Measurements from ENCODE around the gene FAM193A.
"Not testable (repeated sequence)": the region's sequence is repeated elsewhere in the genome, so short reads cannot be mapped to it uniquely, and the experiment has no call there.

The FAM193A gene

DNA sequence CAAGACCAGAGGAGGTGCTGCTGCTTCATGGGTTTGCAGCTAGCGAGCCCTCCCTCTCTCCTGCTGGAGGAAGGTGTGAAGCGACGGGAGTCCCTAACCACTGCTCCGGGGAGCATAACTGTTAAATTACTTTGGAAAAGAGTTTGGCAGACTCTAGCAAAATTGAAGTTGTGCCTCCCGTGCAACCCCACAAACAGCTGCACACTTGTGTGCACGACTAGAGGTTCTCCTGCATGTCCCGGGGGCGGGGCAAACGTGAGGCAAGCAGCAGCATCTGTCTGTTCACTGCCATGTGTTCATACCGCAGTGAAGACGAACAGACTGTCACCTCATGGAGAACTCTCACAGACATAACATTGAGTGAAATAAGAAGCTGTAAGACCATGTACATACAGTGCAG lies 185.1 kb downstream of the FAM193A start:
- DNase-seq (ENCODE audit: low read depth) = no peak
- TF ChIP-seq, protein P1, sequence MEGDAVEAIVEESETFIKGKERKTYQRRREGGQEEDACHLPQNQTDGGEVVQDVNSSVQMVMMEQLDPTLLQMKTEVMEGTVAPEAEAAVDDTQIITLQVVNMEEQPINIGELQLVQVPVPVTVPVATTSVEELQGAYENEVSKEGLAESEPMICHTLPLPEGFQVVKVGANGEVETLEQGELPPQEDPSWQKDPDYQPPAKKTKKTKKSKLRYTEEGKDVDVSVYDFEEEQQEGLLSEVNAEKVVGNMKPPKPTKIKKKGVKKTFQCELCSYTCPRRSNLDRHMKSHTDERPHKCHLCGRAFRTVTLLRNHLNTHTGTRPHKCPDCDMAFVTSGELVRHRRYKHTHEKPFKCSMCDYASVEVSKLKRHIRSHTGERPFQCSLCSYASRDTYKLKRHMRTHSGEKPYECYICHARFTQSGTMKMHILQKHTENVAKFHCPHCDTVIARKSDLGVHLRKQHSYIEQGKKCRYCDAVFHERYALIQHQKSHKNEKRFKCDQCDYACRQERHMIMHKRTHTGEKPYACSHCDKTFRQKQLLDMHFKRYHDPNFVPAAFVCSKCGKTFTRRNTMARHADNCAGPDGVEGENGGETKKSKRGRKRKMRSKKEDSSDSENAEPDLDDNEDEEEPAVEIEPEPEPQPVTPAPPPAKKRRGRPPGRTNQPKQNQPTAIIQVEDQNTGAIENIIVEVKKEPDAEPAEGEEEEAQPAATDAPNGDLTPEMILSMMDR (IDR thresholded peaks at IDR 0.05; ENCODE audit: control insufficient read depth, extremely low read depth, insufficient read depth) = no peak
- H3K4me3 ChIP-seq (ENCODE audit: low read depth, low read length) = no peak overlapping the region

DNA sequence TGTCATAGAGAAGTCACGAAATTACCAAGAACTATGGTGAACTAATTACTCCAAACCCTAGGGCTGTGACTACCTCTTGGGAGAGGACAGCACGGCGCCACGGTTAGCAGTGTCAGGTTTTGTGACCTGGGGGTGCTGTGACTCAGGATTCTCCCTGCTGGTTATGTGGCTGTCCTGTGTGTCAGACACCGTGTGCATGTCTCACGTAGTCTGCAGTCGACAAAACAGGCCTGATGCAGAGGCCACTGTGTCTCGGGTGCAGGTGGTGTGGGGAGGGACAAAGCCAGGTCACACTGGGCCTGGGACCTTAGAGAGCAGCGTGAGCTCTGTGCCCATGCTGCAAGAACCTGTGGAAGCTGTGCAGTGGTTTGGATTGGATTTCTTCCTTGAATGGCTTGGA lies 185.6 kb downstream of the FAM193A start:
- DNase-seq (ENCODE audit: low read depth) = no peak
- TF ChIP-seq, protein P1 (IDR thresholded peaks at IDR 0.05; ENCODE audit: control insufficient read depth, extremely low read depth, insufficient read depth) = no peak
- H3K4me3 ChIP-seq (ENCODE audit: low read depth, low read length) = no peak overlapping the region

DNA sequence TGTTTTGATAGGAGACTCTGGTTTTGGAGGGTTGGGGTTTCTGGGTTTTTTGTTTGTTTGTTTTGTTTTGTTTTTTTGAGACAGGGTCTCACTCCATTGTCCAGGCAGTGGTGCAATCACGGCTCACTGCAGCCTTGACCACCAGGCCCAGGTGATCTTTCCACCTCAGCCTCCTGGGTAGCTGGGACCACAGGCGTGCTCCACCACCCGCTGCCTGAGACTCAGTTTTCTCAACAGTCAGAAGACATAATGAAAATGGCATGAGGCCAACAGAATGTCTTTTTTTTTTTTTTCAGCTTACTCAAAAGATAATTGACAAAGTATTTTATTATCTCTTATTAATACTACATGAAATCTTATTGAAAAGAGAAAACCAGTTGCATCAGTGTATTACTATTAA lies 187.3 kb downstream of the FAM193A start:
- no peak overlapping the region for H3K4me3 ChIP-seq (ENCODE audit: low read depth, low read length)
- TF ChIP-seq, protein P1 (IDR thresholded peaks at IDR 0.05; ENCODE audit: control insufficient read depth, extremely low read depth, insufficient read depth) = no peak
- DNase-seq (ENCODE audit: low read depth) = no peak

DNA sequence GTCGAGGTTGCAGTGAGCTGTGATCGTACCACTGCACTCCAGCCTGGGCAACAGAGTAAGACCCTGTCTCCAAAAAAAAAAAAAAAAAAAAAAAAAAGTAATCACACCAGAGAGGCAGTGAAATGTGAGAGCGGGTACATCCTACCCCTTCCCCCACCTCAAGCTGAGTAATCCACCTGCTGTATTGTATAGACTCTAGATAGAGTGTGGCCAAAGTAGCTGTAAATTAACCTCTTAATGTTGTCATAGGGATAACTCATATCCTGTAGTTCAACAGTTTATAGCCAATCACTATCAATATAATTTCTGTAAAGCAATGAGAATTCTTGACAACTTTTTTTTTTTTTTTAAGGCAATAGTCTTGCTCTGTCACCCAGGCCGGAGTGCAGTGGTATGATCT lies 188.9 kb downstream of the FAM193A start:
- TF ChIP-seq, protein P1 (IDR thresholded peaks at IDR 0.05; ENCODE audit: control insufficient read depth, extremely low read depth, insufficient read depth) = no peak

DNA sequence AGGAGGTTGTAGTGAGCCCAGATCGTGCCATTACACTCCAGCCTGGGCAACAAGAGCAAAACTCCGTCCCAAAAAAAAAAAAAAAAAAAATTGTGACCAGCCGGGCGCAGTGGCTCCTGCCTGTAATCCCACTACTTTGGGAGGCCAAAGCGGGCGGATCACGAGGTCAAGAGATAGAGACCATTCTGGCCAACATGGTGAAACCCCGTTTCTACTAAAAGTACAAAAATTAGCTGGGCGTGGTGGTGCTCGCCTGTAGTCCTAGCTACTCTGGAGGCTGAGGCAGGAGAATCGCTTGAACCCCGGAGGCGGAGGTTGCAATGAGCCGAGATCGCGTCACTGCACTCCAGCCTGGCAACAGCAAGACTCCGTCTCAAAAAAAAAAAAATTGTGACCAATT lies 190.4 kb downstream of the FAM193A start:
- H3K4me3 ChIP-seq (ENCODE audit: low read depth, low read length) = not testable (repeated sequence)

More for the DNA sequence above, 188.9 kb downstream of the FAM193A start:
- H3K4me3 ChIP-seq (ENCODE audit: low read depth, low read length) = no peak overlapping the region
- no peak for DNase-seq (ENCODE audit: low read depth)

DNA sequence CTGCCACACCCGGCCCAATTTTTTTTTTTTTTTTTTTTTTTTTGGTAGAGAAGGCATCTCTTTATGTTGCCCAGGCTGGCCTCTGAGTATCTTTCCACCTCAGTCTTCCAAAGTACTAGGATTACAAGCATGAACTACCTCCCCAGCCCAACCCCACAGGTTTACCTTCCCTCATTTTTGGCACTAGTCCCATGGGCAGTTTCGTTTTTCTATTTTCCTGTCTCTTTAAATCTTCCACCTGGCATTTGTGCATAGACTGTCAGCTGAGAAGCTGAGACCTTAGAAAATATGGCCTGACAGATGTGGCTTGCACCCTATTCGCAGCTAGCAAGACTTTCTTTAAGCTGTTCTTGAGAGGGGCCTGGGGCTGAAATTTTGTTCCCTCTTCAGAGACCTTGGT lies 191.8 kb downstream of the FAM193A start:
- TF ChIP-seq, protein P1 (IDR thresholded peaks at IDR 0.05; ENCODE audit: control insufficient read depth, extremely low read depth, insufficient read depth) = no peak
- no peak overlapping the region for H3K4me3 ChIP-seq (ENCODE audit: low read depth, low read length)
- DNase-seq (ENCODE audit: low read depth) = no peak

More for the DNA sequence above, 190.4 kb downstream of the FAM193A start:
- DNase-seq (ENCODE audit: low read depth) = not testable (repeated sequence)

DNA sequence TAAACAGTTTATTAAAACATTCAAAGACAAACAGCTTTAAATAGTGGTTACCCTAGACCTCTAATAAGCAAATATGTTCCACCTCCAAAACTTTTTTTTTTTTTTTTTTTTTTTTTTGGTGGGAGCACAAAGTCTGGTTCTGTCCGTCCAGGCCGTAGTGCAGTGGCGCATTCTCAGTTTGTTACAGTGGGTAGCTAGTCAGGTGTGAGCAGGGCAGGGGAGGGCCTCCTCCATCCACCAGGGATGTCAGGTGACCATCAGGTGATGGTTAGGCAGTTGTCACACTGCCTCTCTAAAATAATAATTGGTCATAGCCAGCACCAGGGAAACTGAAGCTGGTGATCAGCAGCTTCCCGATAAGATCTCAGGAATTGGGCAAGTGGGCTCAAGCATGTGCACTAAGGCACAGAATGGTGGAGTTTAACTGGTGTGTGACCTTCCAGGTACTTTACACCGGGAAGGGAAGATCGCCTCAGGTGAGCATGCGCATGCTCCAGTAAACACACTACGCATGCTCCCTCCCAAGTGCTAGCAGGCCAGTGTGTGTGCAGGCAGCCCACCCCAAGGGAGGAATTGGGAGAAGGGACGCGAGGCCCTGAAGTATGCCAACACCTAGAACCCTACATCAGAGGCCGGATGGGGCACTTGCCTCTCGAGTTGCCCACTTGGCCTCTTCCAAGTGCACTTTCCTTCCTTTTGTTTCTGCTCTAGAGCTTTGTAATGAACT lies 192.5 kb downstream of the FAM193A start:
- no peak overlapping the region for H3K4me3 ChIP-seq (ENCODE audit: low read depth, low read length)
- DNase-seq (ENCODE audit: low read depth) = no peak
- TF ChIP-seq, protein P1 (IDR thresholded peaks at IDR 0.05; ENCODE audit: control insufficient read depth, extremely low read depth, insufficient read depth) = no peak

All from LNCaP clone FGC (cell line).